GM12892 (cell line): ENCODE measurements around the gene CDRT4.

Experiments used
- POLR2A ChIP-seq: IDR thresholded peaks from 2 replicates; pipeline ENCODE4 v1.6.1; 2011; ENCODE audit warnings: low read depth, low read length, control low read depth
- POLR2AphosphoS5 ChIP-seq: IDR thresholded peaks from 2 replicates; pipeline ENCODE4 v1.6.1; 2011; ENCODE audit warnings: low read depth, low read length, control low read depth

DNA sequence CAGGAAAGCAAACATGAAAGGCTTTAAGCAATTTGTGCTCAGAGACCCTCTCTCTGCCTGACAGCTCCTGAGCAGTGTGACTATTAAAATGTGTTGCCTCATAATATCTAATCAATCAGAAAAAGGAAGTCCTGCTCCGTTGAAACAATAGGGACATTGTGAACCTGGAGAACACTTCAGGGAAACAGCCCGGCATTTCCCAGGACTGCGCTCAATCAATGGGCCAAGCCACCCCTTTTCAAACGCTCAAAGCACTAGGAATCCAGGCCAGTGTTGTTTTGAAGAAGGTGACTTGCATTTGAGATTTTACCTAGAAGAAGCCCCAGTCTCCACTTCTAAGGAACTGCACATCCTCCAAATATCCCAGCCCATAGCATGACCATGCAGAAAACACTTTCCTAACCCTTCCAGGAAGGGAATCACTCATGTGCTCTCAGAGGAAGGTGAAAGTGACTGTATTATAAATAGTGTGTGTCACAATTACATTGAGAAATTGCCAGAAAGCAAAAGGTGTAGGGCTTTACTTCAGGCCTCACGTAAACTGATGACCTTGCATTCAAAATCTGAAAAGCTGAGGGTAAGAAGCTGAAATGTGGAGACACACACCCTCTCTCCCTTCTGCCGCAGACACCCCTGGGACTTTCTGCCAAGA, 19.4 kb downstream of the CDRT4 start:
- TF ChIP-seq POLR2A (no peak), POLR2AphosphoS5 (no peak)
